Neural cell (in vitro differentiated cells): Measurements from ENCODE around the gene NR2C2. TPM values are rescaled to one million over a fixed set of nuclear protein-coding genes. Genes with fewer than 3 reads are reported as not detected.

Source experiments
- H2AFZ ChIP-seq: fragments of 200-600, 300-800 bp; sonication (generic), shearing (Covaris generic); 2 replicates; pipeline ENCODE4 v1.6.0; 2014; ENCODE audit warnings: low read depth, mild to moderate bottlenecking, antibody characterized with exemption, low read length, moderate library complexity
- H3F3A ChIP-seq: fragments of 200-600 bp; shearing (Covaris generic); 2 replicates; pipeline ENCODE4 v1.6.1; 2016; ENCODE audit warnings: mild to moderate bottlenecking, moderate library complexity, mixed read lengths, antibody characterized with exemption, low read length; ENCODE audit not compliant: insufficient read depth, poor library complexity, severe bottlenecking
- H3K27ac ChIP-seq: fragments of 200-600, 300-800 bp; sonication (generic), shearing (Covaris generic); 2 replicates; pipeline ENCODE4 v1.5.1; 2014; ENCODE audit warnings: mild to moderate bottlenecking, low read length, moderate library complexity
- H3K27me3 ChIP-seq: fragments of 300-800, 200-600 bp; sonication (generic), shearing (Covaris generic); 2 replicates; pipeline ENCODE4 v1.6.0; 2014; ENCODE audit warnings: mild to moderate bottlenecking, low read depth, low read length, moderate library complexity; ENCODE audit not compliant: insufficient read depth
- H3K36me3 ChIP-seq: fragments of 300-800, 200-600 bp; sonication (generic), shearing (Covaris generic); 2 replicates; pipeline ENCODE4 v1.5.1; 2014; ENCODE audit warnings: mild to moderate bottlenecking, antibody characterized with exemption, low read length, moderate library complexity; ENCODE audit not compliant: insufficient read depth
- H3K4me2 ChIP-seq: fragments of 300-800, 200-600 bp; sonication (generic), shearing (Covaris generic); 2 replicates; pipeline ENCODE4 v1.6.0; 2014; ENCODE audit warnings: mild to moderate bottlenecking, low read length
- H3K4me3 ChIP-seq: fragments of 300-800, 200-600 bp; sonication (generic), shearing (Covaris generic); 2 replicates; pipeline ENCODE4 v1.5.1; 2014; ENCODE audit warnings: mild to moderate bottlenecking, low read length, moderate library complexity
- H3K79me2 ChIP-seq: fragments of 200-600 bp; shearing (Covaris generic); replicated peaks from 2 replicates; pipeline ENCODE4 v1.6.0; 2014; ENCODE audit warnings: mild to moderate bottlenecking, low read length, moderate library complexity; ENCODE audit not compliant: insufficient read depth
- H3K9ac ChIP-seq: fragments of 300-800, 200-600 bp; sonication (generic), shearing (Covaris generic); 2 replicates; pipeline ENCODE4 v1.6.1; 2016; ENCODE audit warnings: mild to moderate bottlenecking, low read length, mixed read lengths
- H3K9me2 ChIP-seq: fragments of 200-600 bp; shearing (Covaris generic); 2 replicates; pipeline ENCODE4 v1.6.1; 2016; ENCODE audit warnings: mild to moderate bottlenecking, low read length, mixed read lengths; ENCODE audit not compliant: insufficient read depth
- H3K9me3 ChIP-seq: fragments of 200-600, 300-800 bp; sonication (generic), shearing (Covaris generic); 2 replicates; pipeline ENCODE4 v1.6.1; 2016; ENCODE audit warnings: mild to moderate bottlenecking, mixed run types, low read length, moderate library complexity, mixed read lengths
- H4K20me1 ChIP-seq: fragments of 200-600 bp; shearing (Covaris generic); 2 replicates; pipeline ENCODE4 v1.6.1; 2016; ENCODE audit warnings: mild to moderate bottlenecking, mixed run types; ENCODE audit not compliant: insufficient read depth
- CTCF ChIP-seq: fragments of 450-650 bp; IDR thresholded peaks from 2 replicates; pipeline ENCODE4 v1.5.1; 2014; ENCODE audit warnings: antibody characterized with exemption, mild to moderate bottlenecking, moderate library complexity; ENCODE audit not compliant: poor library complexity, severe bottlenecking
- EP300 ChIP-seq: fragments of 450-650 bp; conservative IDR thresholded peaks from 2 replicates; pipeline ENCODE4 v1.6.1; 2014; ENCODE audit warnings: antibody characterized with exemption, mild to moderate bottlenecking, moderate library complexity; ENCODE audit not compliant: poor library complexity, severe bottlenecking
- EZH2 ChIP-seq: fragments of 200-600, 300-800 bp; shearing (Covaris generic), sonication (generic); IDR thresholded peaks from 2 replicates; pipeline ENCODE4 v1.6.1; 2014; ENCODE audit warnings: antibody characterized with exemption, low read length, borderline replicate concordance, mild to moderate bottlenecking; ENCODE audit not compliant: insufficient read depth, poor library complexity, severe bottlenecking
- POLR2AphosphoS5 ChIP-seq: IDR thresholded peaks from 2 replicates; pipeline ENCODE4 v1.6.1; 2012
- RAD21 ChIP-seq: fragments of 450-650 bp; conservative IDR thresholded peaks from 2 replicates; pipeline ENCODE4 v1.6.1; 2014; ENCODE audit warnings: antibody characterized with exemption, mild to moderate bottlenecking, moderate library complexity
- REST ChIP-seq: IDR thresholded peaks from 2 replicates; pipeline ENCODE4 v1.6.1; 2012; ENCODE audit warnings: borderline replicate concordance
- SMC3 ChIP-seq: fragments of 450-650 bp; conservative IDR thresholded peaks from 2 replicates; pipeline ENCODE4 v1.6.1; 2014; ENCODE audit warnings: antibody characterized with exemption, mild to moderate bottlenecking, moderate library complexity; ENCODE audit not compliant: poor library complexity
- polyA plus RNA-seq: library from polyadenylated mRNA; depleted of rRNA; stranded (reverse); fragments of >200 nt; gene quantifications from 2 replicates; pipeline ENCODE4 v1.2.3, GENCODE V29; 2014

NR2C2 gene
- polyA plus RNA-seq, 1 donor from 2014 or later, result 37.5 TPM

GRCh38 chr3:15060029-15060428 is 112.6 kb downstream of the NR2C2 start:
- Histone ChIP-seq H3F3A (no peaks in the 10 kb centered on the region), H3K9me3 (no peaks in the 10 kb centered on the region), H3K9ac (no peak overlapping the region), H2AFZ (no peak overlapping the region), H3K27me3 (no peaks in the 10 kb centered on the region), H3K27ac (no peak overlapping the region), H3K36me3 (peaks cover 4% of the 10 kb centered on the region), H3K4me2 (no peak overlapping the region), H3K4me3 (no peak overlapping the region), H3K79me2 (peaks cover 18% of the 10 kb centered on the region), H3K9me2 (no peaks in the 10 kb centered on the region), H4K20me1 (no peaks in the 10 kb centered on the region)
- no peak for TF ChIP-seq EP300
- no peak for TF ChIP-seq POLR2AphosphoS5
- TF ChIP-seq REST, result no peak
- TF ChIP-seq EZH2, result no peak

GRCh38 chr3:15063238-15063637 is 115.9 kb downstream of the NR2C2 start:
- H4K20me1 ChIP-seq, result no peaks in the 10 kb centered on the region
- TF ChIP-seq REST (no peak), SMC3 (no peak), RAD21 (no peak), CTCF (no peak)
- no peak overlapping the region for H3K9ac ChIP-seq
- no peaks in the 10 kb centered on the region for H3K9me2 ChIP-seq
- H3K36me3 ChIP-seq, result peaks cover 4% of the 10 kb centered on the region
- no peak overlapping the region for H3K4me2 ChIP-seq
- H3K79me2 ChIP-seq, result peaks cover 18% of the 10 kb centered on the region
- H3F3A ChIP-seq, result no peaks in the 10 kb centered on the region
- no peak overlapping the region for H2AFZ ChIP-seq
- no peaks in the 10 kb centered on the region for H3K9me3 ChIP-seq
- H3K4me3 ChIP-seq, result peak overlapping the region; percentile 99
- no peak overlapping the region for H3K27ac ChIP-seq
- no peaks in the 10 kb centered on the region for H3K27me3 ChIP-seq
